Hematopoietic multipotent progenitor cell treated with erythropoietin and hydrocortisone succinate and interleukin-3 and kit ligand, for 15 days (in vitro differentiated cells): ENCODE results near the gene SH3PXD2A.
"Not testable (repeated sequence)": the region's sequence is repeated elsewhere in the genome, so short reads cannot be mapped to it uniquely, and the experiment has no call there.

Experiments
- DNase-seq: peaks from one replicate; pipeline ENCODE4 v3.0.0-alpha.2; 2015; ENCODE audit warnings: low spot score

Gene SH3PXD2A

DNA sequence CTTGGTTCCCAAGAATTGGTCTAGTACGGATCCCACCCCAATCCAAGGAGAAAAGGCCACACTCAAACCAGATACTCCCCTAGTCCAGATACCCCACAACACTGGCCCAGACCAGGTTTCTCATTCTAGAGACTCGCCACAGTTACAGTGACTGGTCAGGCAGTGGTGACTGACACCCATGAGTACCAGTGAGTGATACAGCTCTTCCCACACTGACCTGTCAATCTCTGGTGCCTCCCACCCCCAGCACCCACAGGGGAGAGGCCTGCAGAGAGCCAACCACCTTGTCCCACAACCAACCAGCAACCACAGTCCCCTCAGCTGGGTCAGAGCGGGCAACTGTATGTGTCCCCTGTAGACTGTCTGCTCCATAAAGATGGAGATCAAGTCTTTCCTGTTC lies 209.1 kb downstream of the SH3PXD2A start:
- DNase-seq = no peak

- no peak for DNase-seq
Observed at GRCh38 chr10:103645141-103646054, 210.0 kb downstream of the SH3PXD2A start.

DNA sequence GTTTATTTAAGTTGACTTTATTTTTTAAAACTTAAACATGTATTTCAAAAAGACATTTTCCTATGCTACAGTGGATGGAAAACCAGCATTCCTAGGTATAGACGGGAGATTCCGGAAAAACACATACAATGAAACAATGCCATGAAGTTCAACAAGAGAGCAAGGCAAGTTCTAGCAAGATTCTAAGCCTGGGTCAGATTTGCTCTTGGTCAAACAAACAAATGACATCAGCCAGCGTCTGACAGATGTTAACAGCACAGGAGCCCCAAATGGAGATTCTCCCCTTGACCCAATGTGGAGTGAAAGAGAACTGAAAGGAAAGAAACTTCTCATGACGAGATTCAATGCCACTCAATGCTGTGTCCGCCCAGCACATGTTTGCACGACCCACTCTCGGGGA lies 212.0 kb downstream of the SH3PXD2A start:
- no peak for DNase-seq

GRCh38 chr10:103641326-103641725 lies 214.1 kb downstream of the SH3PXD2A start:
- no peak for DNase-seq

- no peak for DNase-seq
Observed at GRCh38 chr10:103640436-103641181, 214.8 kb downstream of the SH3PXD2A start.

- peak; percentile 84 for DNase-seq
Observed at GRCh38 chr10:103638948-103639347, 216.4 kb downstream of the SH3PXD2A start.

- no peak for DNase-seq
Observed at GRCh38 chr10:103637927-103638557, 217.3 kb downstream of the SH3PXD2A start.

DNA sequence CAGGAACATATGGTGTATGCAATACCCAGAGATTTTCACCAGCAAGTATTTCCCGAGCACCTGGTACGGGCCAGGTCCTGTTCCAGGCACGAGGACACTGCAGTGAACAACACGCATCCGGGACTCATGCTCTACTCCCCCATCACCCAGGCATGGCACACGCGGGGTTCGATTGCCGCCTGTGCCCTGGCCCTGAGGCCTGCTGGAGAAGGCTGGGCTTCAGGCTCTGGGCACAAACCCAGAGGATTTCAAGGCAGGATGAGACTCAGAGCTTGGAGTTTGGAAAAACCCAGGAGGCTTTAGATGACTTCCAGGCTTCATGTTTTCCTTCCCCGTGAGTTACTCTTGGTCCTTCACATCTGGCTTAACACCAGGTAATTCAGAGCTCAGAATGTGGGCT lies 218.4 kb downstream of the SH3PXD2A start:
- DNase-seq = no peak

GRCh38 chr10:103636492-103636891 lies 218.9 kb downstream of the SH3PXD2A start:
- no peak for DNase-seq

GRCh38 chr10:103635580-103635979 lies 219.8 kb downstream of the SH3PXD2A start:
- DNase-seq = no peak

GRCh38 chr10:103633846-103634245 lies 221.5 kb downstream of the SH3PXD2A start:
- no peak for DNase-seq

DNA sequence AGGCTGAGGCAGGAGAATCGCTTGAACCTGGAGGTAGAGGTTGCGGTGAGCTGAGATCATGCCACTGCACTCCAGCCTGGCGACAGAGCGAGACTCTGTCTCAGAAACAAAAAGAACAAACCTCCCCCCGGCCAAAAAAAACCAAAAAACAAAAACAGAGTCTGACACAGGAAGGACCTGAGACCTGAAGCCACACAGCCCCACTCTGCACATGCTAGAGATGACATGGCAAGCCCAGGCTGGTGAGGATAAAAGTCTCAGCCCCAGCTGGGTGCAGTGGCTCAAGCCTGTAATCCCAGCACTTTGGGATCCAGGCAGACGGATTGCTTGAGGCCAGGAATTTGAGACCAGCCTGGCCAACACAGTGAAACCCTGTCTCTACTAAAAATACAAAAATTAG lies 222.5 kb downstream of the SH3PXD2A start:
- not testable (repeated sequence) for DNase-seq

- DNase-seq = no peak
Observed at GRCh38 chr10:103632247-103632642, 223.1 kb downstream of the SH3PXD2A start.

DNA sequence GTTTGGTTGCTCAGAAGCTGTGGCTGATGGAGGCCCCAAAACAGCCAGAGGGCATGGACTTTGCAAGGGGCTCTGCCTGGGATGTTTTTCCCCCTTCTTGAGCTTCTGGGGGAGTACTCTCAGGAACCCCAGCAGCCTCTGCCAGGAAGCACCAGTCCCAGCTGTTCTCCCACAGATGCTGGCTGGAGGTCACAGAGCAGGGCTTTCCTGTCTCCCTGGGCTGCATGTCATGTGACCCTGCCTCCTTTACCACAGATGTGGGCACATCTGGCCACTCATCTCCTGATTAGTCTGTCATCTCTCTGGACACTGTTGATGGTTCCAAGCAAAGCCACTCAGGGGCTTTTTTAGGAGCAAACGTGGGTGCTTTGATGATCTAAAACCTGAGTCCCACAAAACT lies 225.2 kb downstream of the SH3PXD2A start:
- DNase-seq = no peak

- no peak for DNase-seq
Observed at GRCh38 chr10:103629581-103629980, 225.8 kb downstream of the SH3PXD2A start.

- no peak for DNase-seq
Observed at GRCh38 chr10:103627893-103628292, 227.5 kb downstream of the SH3PXD2A start.

GRCh38 chr10:103627111-103627892 lies 228.1 kb downstream of the SH3PXD2A start:
- DNase-seq = no peak

DNA sequence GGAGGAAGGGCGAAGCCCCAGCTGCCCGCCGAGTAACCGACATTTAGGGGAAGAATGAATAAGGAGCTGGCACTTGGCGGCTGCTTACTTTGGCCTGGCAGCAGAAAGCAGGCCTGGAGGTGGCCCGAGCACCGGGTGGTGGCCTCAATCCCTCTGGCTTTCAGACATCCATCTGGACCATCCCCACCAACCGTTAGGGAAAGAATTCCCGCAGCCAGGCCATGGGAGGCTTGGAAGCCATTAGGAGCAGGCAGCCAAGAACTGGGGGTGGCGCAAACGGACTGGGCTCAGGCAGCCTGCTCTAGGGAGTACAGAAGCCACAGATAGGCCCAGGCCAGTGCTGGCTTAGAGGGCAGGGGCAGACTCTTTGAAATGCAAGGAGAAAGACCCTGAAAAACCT lies 229.2 kb downstream of the SH3PXD2A start:
- DNase-seq = no peak

GRCh38 chr10:103622935-103623574 lies 232.3 kb downstream of the SH3PXD2A start:
- no peak for DNase-seq

- no peak for DNase-seq
Observed at GRCh38 chr10:103622286-103622685, 233.1 kb downstream of the SH3PXD2A start.

- DNase-seq = no peak
Observed at GRCh38 chr10:103621783-103622125, 233.6 kb downstream of the SH3PXD2A start.
